ENCODE data around the gene ITGAL. TPM values are rescaled to one million over a fixed set of nuclear protein-coding genes. Genes with fewer than 3 reads are reported as not detected.

Gene ITGAL
- total and polyA plus RNA-seq, 2 of the 13 experiments (the other 11 are each of a cell fraction or from before 2014, with no cell fraction given): 0.86 to 1.2 TPM

- TF ChIP-seq ZNF160 (CRISPR knock-in tag; IDR thresholded peaks at IDR 0.05) (0 out of 2 replicates have a peak, but pooled peaks have one; percentile 61), POLR2A (IDR thresholded peaks at IDR 0.05; ENCODE audit: insufficient read depth in 1 of 2, low read depth in 2 of 2, low read length in 2 of 2) (no peak), ZSCAN25 (CRISPR knock-in tag; IDR thresholded peaks at IDR 0.05) (0 out of 2 replicates have a peak, but pooled peaks have one; percentile 54), MAFF (IDR thresholded peaks at IDR 0.05; ENCODE audit: low read depth, low read length) (peak; percentile 69; the same call in 1 of the 2 replicates), ZNF512B (CRISPR knock-in tag; IDR thresholded peaks at IDR 0.05; ENCODE audit: borderline replicate concordance) (peak; percentile 69; the same call in 1 of the 2 replicates), SNRNP70 (IDR thresholded peaks at IDR 0.05; ENCODE audit: low read depth, low read length) (no peak), SMC3 (IDR thresholded peaks at IDR 0.05; ENCODE audit: low read length) (peak; percentile 32; the same call in 1 of the 2 replicates), ZFP36L1 (CRISPR knock-in tag; IDR thresholded peaks at IDR 0.05) (no peak), SSRP1 (CRISPR knock-in tag; IDR thresholded peaks at IDR 0.05) (no peak), FOXO1 (CRISPR knock-in tag; IDR thresholded peaks at IDR 0.05) (peak; percentile 68; the same call in 1 of the 2 replicates), ZBTB2 (CRISPR knock-in tag; IDR thresholded peaks at IDR 0.05; ENCODE audit: low read depth) (no peak), ZNF556 (CRISPR knock-in tag; IDR thresholded peaks at IDR 0.05; ENCODE audit: borderline replicate concordance) (no peak), SOX6 (IDR thresholded peaks at IDR 0.05) (no peak), SOX6 (CRISPR knock-in tag; IDR thresholded peaks at IDR 0.05) (peak; percentile 82), SIN3A (IDR thresholded peaks at IDR 0.05; ENCODE audit: borderline replicate concordance, low read depth, low read length) (peak; percentile 63; the same call in 1 of the 2 replicates)
- TF ChIP-seq, protein P1, sequence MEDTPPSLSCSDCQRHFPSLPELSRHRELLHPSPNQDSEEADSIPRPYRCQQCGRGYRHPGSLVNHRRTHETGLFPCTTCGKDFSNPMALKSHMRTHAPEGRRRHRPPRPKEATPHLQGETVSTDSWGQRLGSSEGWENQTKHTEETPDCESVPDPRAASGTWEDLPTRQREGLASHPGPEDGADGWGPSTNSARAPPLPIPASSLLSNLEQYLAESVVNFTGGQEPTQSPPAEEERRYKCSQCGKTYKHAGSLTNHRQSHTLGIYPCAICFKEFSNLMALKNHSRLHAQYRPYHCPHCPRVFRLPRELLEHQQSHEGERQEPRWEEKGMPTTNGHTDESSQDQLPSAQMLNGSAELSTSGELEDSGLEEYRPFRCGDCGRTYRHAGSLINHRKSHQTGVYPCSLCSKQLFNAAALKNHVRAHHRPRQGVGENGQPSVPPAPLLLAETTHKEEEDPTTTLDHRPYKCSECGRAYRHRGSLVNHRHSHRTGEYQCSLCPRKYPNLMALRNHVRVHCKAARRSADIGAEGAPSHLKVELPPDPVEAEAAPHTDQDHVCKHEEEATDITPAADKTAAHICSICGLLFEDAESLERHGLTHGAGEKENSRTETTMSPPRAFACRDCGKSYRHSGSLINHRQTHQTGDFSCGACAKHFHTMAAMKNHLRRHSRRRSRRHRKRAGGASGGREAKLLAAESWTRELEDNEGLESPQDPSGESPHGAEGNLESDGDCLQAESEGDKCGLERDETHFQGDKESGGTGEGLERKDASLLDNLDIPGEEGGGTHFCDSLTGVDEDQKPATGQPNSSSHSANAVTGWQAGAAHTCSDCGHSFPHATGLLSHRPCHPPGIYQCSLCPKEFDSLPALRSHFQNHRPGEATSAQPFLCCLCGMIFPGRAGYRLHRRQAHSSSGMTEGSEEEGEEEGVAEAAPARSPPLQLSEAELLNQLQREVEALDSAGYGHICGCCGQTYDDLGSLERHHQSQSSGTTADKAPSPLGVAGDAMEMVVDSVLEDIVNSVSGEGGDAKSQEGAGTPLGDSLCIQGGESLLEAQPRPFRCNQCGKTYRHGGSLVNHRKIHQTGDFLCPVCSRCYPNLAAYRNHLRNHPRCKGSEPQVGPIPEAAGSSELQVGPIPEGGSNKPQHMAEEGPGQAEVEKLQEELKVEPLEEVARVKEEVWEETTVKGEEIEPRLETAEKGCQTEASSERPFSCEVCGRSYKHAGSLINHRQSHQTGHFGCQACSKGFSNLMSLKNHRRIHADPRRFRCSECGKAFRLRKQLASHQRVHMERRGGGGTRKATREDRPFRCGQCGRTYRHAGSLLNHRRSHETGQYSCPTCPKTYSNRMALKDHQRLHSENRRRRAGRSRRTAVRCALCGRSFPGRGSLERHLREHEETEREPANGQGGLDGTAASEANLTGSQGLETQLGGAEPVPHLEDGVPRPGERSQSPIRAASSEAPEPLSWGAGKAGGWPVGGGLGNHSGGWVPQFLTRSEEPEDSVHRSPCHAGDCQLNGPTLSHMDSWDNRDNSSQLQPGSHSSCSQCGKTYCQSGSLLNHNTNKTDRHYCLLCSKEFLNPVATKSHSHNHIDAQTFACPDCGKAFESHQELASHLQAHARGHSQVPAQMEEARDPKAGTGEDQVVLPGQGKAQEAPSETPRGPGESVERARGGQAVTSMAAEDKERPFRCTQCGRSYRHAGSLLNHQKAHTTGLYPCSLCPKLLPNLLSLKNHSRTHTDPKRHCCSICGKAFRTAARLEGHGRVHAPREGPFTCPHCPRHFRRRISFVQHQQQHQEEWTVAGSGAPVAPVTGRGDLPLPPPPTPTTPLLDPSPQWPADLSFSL (CRISPR knock-in tag; IDR thresholded peaks at IDR 0.05): no peak
- TF ChIP-seq, protein P2, sequence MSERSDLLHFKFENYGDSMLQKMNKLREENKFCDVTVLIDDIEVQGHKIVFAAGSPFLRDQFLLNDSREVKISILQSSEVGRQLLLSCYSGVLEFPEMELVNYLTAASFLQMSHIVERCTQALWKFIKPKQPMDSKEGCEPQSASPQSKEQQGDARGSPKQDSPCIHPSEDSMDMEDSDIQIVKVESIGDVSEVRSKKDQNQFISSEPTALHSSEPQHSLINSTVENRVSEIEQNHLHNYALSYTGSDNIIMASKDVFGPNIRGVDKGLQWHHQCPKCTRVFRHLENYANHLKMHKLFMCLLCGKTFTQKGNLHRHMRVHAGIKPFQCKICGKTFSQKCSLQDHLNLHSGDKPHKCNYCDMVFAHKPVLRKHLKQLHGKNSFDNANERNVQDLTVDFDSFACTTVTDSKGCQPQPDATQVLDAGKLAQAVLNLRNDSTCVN (CRISPR knock-in tag; IDR thresholded peaks at IDR 0.05; ENCODE audit: borderline replicate concordance): no peak; the same call in 1 of the 2 replicates
Measured at GRCh38 chr16:30488764-30489605, 16.4 kb downstream of the ITGAL start (continued).
